Activated naive CD4-positive, alpha-beta T cell treated with anti-CD3 and anti-CD28 coated beads for 36 hours (primary cell): ENCODE data around the gene ZNF521. TPM values are rescaled to one million over a fixed set of nuclear protein-coding genes. Genes with fewer than 3 reads are reported as not detected.

Experiments
- CTCF ChIA-PET: fragments of 350-600 bp; sonication (Branson Sonifier 250); formaldehyde crosslinking; loops from one replicate; lab custom pipeline; 2021; ENCODE audit warnings: antibody characterized with exemption; lab: Charles Lee
- DNase-seq: peaks from one replicate; pipeline ENCODE4 v3.0.0-alpha.2; 2020
- H3K27ac Mint-ChIP-seq: one replicate; pipeline ENCODE4 v1.8.0; 2021; ENCODE audit warnings: mild to moderate bottlenecking, mixed read lengths
- H3K27me3 Mint-ChIP-seq: one replicate; pipeline ENCODE4 v1.8.0; 2021; ENCODE audit warnings: low read depth, mixed read lengths
- H3K36me3 Mint-ChIP-seq: one replicate; pipeline ENCODE4 v1.8.0; 2021; ENCODE audit warnings: low read depth, mixed read lengths
- H3K4me1 Mint-ChIP-seq: one replicate; pipeline ENCODE4 v1.8.0; 2021; ENCODE audit warnings: low read depth, mixed read lengths
- H3K4me3 Mint-ChIP-seq: one replicate; pipeline ENCODE4 v1.8.0; 2021; ENCODE audit warnings: mild to moderate bottlenecking, moderate library complexity, mixed read lengths
- H3K9me3 Mint-ChIP-seq: one replicate; pipeline ENCODE4 v1.8.0; 2021; ENCODE audit warnings: mixed read lengths
- intact Hi-C: fragments of 100-400 bp; cut with micrococcal nuclease; formaldehyde crosslinking; loops from one replicate; pipeline ENCODE4 v1.15.1; 2023
- total RNA-seq, 2 experiments: library from RNA; stranded (reverse); gene quantifications; one replicate each; pipeline ENCODE4 v1.2.3, GENCODE V29; 2021

The ZNF521 gene
- total RNA-seq, 2 experiments from 2014 or later, result not detected

DNA sequence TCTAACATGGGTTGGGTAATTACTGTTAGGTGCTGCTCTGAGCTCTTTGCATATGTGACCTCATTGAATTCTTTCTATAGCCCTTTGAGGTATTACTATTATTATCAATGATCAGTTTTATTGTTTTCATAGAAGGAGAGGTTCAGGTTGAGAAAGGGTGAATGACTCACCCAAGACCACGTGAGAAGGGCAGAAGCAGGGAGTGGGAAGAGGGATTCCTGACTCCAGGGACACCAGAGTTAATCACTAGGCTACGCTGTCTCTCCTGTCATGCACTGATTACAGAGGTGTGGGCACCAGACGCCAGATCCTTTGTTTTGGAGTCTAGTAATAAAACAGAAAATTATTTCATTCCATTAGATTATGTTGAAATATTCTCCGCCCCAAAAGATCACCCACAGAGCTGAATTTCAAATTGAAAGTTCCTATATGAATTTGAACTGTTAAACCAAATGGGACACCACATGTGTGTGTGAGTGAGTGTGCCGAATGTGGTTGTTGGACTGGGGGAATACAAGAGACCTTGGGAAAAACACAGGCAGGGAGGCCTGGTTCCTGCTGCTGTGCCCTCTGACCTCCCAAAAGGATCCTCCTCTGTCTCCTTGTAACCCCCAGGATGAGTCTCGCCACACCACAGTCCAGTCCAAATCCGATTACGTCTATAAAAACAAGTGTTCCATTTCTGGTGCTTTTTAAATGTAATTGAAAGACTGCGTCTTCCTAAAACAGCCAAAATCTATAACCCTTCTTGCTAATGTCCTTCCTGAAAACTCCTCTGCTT lies 215.4 kb downstream of the ZNF521 start:
- intact Hi-C loops, result no loop called here
- CTCF ChIA-PET, result no interaction called here
- DNase-seq, result no peak
- Mint-ChIP-seq H3K4me1 (no peaks in the 10 kb centered on the region), H3K27me3 (no peaks in the 10 kb centered on the region), H3K27ac (no peak overlapping the region), H3K4me3 (no peak overlapping the region), H3K36me3 (no peaks in the 10 kb centered on the region), H3K9me3 (no peaks in the 10 kb centered on the region)

DNA sequence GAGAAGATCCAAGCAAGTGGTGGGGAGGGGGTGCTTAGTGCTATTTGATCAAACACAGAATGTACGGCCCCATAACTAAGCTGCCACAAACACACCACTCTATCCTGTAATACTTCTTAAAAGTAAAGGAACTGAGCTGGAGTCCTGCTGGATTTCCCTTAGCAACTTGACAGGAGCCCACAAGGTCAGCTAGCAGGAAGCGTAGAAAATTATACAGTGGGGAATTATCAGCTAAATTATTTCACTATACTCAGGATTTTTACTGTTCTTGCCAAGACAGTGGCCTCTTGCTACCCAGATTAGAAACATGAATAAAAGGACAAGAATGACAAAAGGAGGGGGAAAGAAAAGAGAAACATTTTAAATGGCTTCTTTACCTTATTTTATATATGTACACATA lies 217.1 kb downstream of the ZNF521 start:
- Mint-ChIP-seq H3K9me3 (no peaks in the 10 kb centered on the region), H3K27me3 (no peaks in the 10 kb centered on the region), H3K4me3 (no peak overlapping the region), H3K27ac (no peak overlapping the region), H3K4me1 (no peaks in the 10 kb centered on the region), H3K36me3 (no peaks in the 10 kb centered on the region)
- DNase-seq, result no peak
- intact Hi-C loops, result no loop called here
- CTCF ChIA-PET, result no interaction called here

DNA sequence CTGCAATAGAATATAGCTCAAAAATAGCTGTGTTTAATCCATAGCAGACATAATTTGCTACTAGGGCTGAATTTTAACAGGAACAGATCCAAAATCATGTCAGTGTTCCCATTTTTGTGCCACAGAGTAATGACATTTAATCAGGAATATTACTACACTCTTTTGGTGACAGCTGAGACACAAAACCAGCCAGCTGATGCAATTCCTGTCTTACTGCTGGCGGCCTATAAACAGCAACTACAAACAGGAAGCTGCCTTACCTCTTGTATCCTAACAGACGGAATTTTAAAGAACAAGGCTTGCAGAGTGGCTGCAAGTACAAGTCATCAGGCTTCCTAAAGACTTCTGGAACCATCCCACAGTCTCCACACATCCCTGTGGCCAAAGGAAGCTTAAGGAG lies 218.1 kb downstream of the ZNF521 start:
- DNase-seq, result no peak
- H3K4me1 Mint-ChIP-seq, result no peaks in the 10 kb centered on the region
- H3K36me3 Mint-ChIP-seq, result no peaks in the 10 kb centered on the region
- no peak overlapping the region for H3K4me3 Mint-ChIP-seq
- no peak overlapping the region for H3K27ac Mint-ChIP-seq
- no peaks in the 10 kb centered on the region for H3K9me3 Mint-ChIP-seq
- H3K27me3 Mint-ChIP-seq, result no peaks in the 10 kb centered on the region
- CTCF ChIA-PET, result no interaction called here
- intact Hi-C loops, result no loop called here

DNA sequence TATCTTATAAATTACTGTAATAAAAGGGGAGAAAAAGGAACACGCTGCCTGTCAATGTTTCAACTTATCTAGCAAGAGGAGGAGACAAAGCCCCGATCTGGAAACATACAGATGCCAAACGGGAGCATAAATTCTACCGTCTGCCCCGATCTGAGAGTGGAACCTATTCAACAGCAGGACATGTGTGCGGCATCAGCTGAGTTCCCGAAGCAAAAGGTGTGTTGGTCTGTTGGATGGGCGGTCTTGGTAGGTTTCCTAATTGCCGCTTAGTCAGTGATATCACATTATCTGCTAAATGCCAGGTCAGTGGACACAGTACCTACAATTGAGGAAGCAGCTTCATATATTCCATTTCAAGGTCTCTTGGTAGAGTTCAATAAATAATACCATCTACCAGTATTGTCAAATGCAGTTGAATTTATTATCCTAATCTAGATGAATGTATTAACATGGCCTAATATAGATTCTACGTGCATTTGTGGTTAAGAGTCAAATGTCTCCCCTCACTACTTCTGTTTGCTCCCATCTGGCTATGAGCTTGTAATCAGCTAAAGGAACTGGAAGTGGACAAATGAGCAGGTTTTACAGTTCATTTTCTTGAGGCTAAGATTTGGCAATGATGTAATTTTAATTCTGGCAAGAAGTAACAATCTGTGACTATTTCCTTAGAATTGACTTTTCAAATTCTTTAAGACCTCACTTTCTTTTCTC lies 219.0 kb downstream of the ZNF521 start:
- no peaks in the 10 kb centered on the region for H3K4me1 Mint-ChIP-seq
- no peaks in the 10 kb centered on the region for H3K9me3 Mint-ChIP-seq
- H3K27ac Mint-ChIP-seq, result no peak overlapping the region
- H3K4me3 Mint-ChIP-seq, result no peak overlapping the region
- no peaks in the 10 kb centered on the region for H3K27me3 Mint-ChIP-seq
- no peaks in the 10 kb centered on the region for H3K36me3 Mint-ChIP-seq
- CTCF ChIA-PET, result interaction anchor here (0.6 kb wide), 1 partner anchor 76 kb away, joined by 3 read pairs; no protein-coding TSS in a partner anchor
- intact Hi-C loops, result no loop called here
- DNase-seq, result no peak

DNA sequence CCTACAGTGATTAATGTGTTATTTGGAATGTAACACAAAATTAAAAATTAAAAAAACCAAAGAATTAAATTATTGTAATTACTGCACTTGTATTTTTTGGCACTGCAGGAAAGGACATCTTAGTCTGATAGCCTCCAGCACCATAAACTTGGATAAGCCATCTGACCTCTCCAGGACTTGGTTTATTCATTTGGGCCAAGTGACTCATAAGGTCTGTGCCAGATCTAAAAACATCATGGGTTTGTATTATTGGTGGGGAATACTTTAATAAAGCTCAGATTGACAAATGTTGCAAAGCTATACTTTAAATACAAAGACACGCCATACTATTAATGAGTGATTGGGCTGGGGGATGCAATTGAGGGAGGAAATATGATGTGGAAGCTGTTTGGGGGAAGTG lies 225.2 kb downstream of the ZNF521 start:
- no peaks in the 10 kb centered on the region for H3K36me3 Mint-ChIP-seq
- H3K4me1 Mint-ChIP-seq, result no peaks in the 10 kb centered on the region
- no peak overlapping the region for H3K4me3 Mint-ChIP-seq
- intact Hi-C loops, result no loop called here
- no peak overlapping the region for H3K27ac Mint-ChIP-seq
- CTCF ChIA-PET, result no interaction called here
- H3K9me3 Mint-ChIP-seq, result no peaks in the 10 kb centered on the region
- DNase-seq, result no peak
- no peaks in the 10 kb centered on the region for H3K27me3 Mint-ChIP-seq

DNA sequence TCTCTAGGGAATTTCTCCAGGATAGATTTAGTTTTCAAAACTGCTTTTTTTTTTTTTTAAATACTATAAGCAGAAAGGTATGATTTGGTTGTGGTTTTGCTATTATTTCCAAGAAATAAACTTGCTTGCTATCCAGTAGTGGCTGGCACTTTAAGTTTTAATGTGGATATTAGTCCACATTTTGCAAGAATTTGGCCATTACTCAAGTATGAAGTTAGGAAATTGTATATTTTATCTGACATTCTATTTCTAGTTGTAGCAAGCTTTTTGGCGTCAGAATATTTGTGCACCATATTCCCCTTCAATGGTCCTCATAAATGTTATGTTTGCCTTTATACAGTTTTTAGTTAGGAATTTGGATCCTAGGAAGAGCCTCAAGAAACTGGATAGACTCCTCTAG lies 226.3 kb downstream of the ZNF521 start:
- Mint-ChIP-seq H3K27ac (no peak overlapping the region), H3K4me1 (no peaks in the 10 kb centered on the region), H3K4me3 (no peak overlapping the region), H3K36me3 (no peaks in the 10 kb centered on the region), H3K9me3 (no peaks in the 10 kb centered on the region), H3K27me3 (no peaks in the 10 kb centered on the region)
- intact Hi-C loops, result no loop called here
- CTCF ChIA-PET, result no interaction called here
- no peak for DNase-seq

DNA sequence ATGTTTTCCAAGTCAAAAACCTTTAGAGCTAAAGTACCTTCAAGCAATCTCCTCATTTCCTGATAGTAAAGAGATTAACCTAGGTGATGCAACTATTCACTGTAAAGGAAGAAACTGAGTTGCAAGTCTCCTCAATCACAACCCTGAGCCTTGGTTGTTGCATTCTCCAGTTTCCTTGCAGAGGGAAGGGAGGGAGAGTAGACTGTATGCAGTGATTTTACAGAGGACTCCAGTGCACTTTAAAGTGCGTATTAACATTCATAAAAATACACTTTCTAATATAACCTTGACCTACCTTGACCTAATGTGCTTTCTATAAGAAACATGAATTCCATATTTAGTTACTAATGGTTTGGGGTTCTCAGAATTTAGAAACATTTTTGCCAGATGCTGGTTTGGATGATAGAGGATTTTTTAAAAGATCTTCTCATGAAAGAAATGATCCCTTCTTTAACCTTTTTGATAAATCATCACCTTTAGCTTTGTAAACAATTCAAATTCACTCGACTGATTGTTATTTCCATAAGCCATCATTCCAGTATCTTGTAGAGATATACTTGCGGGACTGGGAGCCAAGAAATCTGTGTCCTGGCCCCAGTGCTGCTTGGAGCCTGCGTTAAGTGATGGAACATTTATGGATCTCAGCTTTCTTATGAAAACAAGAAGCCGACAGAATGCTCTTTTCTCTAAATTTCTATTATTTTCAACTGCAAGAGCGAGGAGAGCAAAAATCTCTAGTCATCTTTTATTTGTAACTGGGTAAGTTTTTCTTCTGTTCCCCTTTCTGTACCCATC lies 228.3 kb downstream of the ZNF521 start:
- no peaks in the 10 kb centered on the region for H3K36me3 Mint-ChIP-seq
- CTCF ChIA-PET, result interaction anchor here (1.3 kb wide), 1 partner anchor 8 kb away, joined by 3 read pairs; no protein-coding TSS in a partner anchor
- intact Hi-C loops, result no loop called here
- no peaks in the 10 kb centered on the region for H3K4me1 Mint-ChIP-seq
- no peak overlapping the region for H3K27ac Mint-ChIP-seq
- H3K9me3 Mint-ChIP-seq, result no peaks in the 10 kb centered on the region
- H3K27me3 Mint-ChIP-seq, result no peaks in the 10 kb centered on the region
- H3K4me3 Mint-ChIP-seq, result no peak overlapping the region
- DNase-seq, result no peak

DNA sequence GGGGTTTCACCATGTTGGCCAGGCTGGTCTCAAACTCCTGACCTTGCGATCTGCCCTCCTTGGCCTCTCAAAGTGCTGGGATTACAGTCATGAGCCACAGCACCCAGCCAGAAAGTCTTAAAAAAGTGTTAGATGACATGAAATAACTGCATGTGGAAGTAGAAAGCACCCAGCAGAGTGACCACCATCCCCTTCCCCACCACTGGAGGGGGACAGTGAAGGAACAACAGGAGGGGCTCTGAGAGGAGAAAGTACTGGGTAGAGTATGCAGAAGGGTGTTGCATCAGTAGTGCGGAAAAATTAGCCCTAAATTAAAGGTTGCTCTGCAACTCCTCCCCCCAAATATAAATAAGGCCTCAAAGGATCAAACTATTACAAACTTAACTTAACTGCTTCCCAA lies 230.5 kb downstream of the ZNF521 start:
- H3K4me1 Mint-ChIP-seq, result no peaks in the 10 kb centered on the region
- H3K27ac Mint-ChIP-seq, result no peak overlapping the region
- H3K4me3 Mint-ChIP-seq, result no peak overlapping the region
- no peaks in the 10 kb centered on the region for H3K27me3 Mint-ChIP-seq
- CTCF ChIA-PET, result no interaction called here
- H3K36me3 Mint-ChIP-seq, result no peaks in the 10 kb centered on the region
- DNase-seq, result no peak
- intact Hi-C loops, result no loop called here
- H3K9me3 Mint-ChIP-seq, result peaks cover 2% of the 10 kb centered on the region

DNA sequence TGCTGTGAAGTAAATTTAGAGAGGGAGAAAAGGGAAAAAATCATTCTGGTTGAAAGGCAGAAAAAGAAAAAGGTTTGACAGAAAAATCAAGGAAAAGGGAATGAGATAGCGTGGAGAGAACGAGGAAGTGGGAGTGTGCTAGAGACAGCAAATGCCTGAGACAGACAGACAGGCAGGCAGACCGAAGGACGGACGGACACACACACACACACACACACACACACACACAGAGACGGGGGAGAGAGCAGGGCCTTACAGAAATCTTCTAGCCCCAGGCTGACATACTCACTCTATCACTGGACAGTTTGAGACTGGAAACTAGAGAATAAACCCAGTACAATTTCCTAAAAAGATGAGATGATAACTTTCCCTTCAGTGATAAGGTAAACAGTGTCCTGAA lies 238.4 kb downstream of the ZNF521 start:
- H3K36me3 Mint-ChIP-seq, result no peaks in the 10 kb centered on the region
- H3K27ac Mint-ChIP-seq, result no peak overlapping the region
- intact Hi-C loops, result no loop called here
- H3K4me3 Mint-ChIP-seq, result no peak overlapping the region
- CTCF ChIA-PET, result no interaction called here
- peaks cover 3% of the 10 kb centered on the region for H3K9me3 Mint-ChIP-seq
- no peaks in the 10 kb centered on the region for H3K4me1 Mint-ChIP-seq
- H3K27me3 Mint-ChIP-seq, result peaks cover 8% of the 10 kb centered on the region
- DNase-seq, result no peak

DNA sequence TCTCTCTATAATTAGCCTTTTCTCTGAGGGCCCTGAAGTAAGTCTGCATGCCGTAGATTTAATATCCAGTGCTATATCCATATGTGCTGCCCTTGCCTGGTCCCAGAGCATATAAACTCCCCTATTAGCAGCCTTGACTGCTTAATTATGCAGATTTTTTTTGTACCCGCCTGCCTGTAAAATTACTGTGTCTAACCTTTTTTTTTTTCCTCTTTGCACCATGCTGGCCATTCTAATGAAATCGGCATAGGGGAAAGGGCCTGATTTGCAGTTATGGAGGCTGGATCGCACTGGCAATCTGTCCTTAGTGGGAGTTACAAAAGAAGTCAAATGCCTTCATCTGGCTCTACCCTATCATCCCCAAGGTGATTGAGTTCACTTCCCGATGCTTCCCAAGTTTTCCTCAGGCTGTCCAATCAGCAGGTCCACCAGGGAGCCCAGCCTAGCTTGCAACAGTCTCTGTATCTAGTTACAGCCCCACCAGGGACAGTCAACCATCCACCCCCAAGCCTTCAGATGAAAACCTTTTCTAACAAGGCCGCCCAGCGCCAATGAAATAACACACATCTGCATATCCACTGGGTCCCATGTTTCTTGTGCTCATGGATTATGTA lies 239.0 kb downstream of the ZNF521 start:
- H3K27me3 Mint-ChIP-seq, result peaks cover 8% of the 10 kb centered on the region
- no peak overlapping the region for H3K27ac Mint-ChIP-seq
- H3K4me3 Mint-ChIP-seq, result no peak overlapping the region
- intact Hi-C loops, result no loop called here
- H3K9me3 Mint-ChIP-seq, result peaks cover 3% of the 10 kb centered on the region
- no peak for DNase-seq
- CTCF ChIA-PET, result no interaction called here
- no peaks in the 10 kb centered on the region for H3K4me1 Mint-ChIP-seq
- no peaks in the 10 kb centered on the region for H3K36me3 Mint-ChIP-seq

DNA sequence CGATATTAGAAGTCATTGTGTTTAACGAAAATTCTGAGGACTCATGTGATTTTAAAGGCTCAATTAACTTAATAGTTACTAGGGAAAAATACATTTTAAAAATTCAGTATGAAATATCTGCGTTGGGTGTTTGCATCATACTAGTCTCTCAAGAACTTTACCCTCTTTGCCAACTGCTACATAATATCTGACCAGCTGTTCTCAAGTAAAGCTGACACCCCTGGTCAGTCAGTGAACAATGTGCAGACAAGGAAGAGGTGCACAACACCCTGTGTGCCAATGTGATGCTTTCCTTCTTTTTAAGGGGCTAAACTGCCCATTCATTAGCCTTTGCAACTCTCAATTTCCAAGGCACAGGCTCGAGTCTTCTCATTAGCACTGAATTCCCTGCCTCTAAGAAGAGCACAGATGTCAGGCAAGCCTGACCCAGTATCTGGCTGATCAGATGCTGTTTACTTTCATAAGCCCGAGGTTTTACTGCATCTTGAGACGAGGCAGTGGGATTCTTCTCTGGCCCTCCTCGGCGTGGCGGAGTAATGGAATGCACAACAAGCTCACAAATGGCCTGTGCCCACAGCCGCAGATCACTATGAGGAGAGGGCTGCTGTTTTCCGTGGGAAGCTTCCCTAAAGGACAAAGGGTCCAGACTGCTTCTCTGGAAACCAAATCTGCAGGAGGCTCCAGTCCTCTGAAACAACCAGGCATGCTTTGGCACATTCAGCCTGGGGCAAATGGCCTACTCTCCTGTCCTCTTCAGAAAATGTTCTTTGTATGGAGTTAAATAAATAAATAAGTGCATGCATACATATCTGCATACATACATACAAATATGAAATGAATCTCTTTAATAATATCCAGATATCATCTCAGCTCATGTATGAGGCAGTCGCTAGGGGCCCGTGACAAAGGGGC lies 240.3 kb downstream of the ZNF521 start:
- H3K36me3 Mint-ChIP-seq, result no peaks in the 10 kb centered on the region
- no peak overlapping the region for H3K27ac Mint-ChIP-seq
- H3K4me1 Mint-ChIP-seq, result no peaks in the 10 kb centered on the region
- peaks cover 2% of the 10 kb centered on the region for H3K9me3 Mint-ChIP-seq
- CTCF ChIA-PET, result no interaction called here
- no peak for DNase-seq
- H3K4me3 Mint-ChIP-seq, result no peak overlapping the region
- peaks cover 8% of the 10 kb centered on the region for H3K27me3 Mint-ChIP-seq
- intact Hi-C loops, result no loop called here
